ACC112 (cell line): ENCODE data around the gene CYP46A1.

Experiments
- H2AFZ ChIP-seq: fragments of 200-600 bp; sonication (generic); one replicate; pipeline ENCODE4 v1.6.0; 2017; ENCODE audit warnings: antibody characterized with exemption, low read length; ENCODE audit not compliant: unreplicated experiment
- H3K27ac ChIP-seq: fragments of 200-600 bp; sonication (generic); 2 replicates; pipeline ENCODE4 v1.5.1; 2014; ENCODE audit warnings: low read depth, mild to moderate bottlenecking, antibody characterized with exemption, low read length, moderate library complexity
- H3K27me3 ChIP-seq: fragments of 200-600 bp; sonication (generic); 2 replicates; pipeline ENCODE4 v1.6.1; 2014; ENCODE audit warnings: mild to moderate bottlenecking, antibody characterized with exemption, low read length, moderate library complexity, mixed read lengths; ENCODE audit not compliant: insufficient read depth
- H3K36me3 ChIP-seq: fragments of 200-600 bp; sonication (generic); 2 replicates; pipeline ENCODE4 v1.6.1; 2016; ENCODE audit warnings: mild to moderate bottlenecking, antibody characterized with exemption, low read length, moderate library complexity, mixed read lengths; ENCODE audit not compliant: insufficient read depth
- H3K4me1 ChIP-seq: fragments of 200-600 bp; sonication (generic); one replicate; pipeline ENCODE4 v1.6.1; 2016; ENCODE audit warnings: low read length, mixed read lengths; ENCODE audit not compliant: insufficient read depth, unreplicated experiment, control insufficient read depth
- H3K4me3 ChIP-seq: fragments of 200-600 bp; sonication (generic); 2 replicates; pipeline ENCODE4 v1.5.1; 2014; ENCODE audit warnings: mild to moderate bottlenecking, low read depth, low read length
- H3K79me2 ChIP-seq: fragments of 200-600 bp; sonication (generic); one replicate; pipeline ENCODE4 v1.6.0; 2016; ENCODE audit warnings: low read length; ENCODE audit not compliant: control insufficient read depth, unreplicated experiment, insufficient read depth

Gene CYP46A1

GRCh38 chr14:99747582-99748330, 63.7 kb downstream of the CYP46A1 start:
- Histone ChIP-seq H3K4me3 (no peak overlapping the region), H3K4me1 (peaks cover 28% of the 10 kb centered on the region), H2AFZ (no peak overlapping the region), H3K79me2 (no peaks in the 10 kb centered on the region), H3K36me3 (no peaks in the 10 kb centered on the region), H3K27me3 (no peaks in the 10 kb centered on the region), H3K27ac (no peak overlapping the region)

- Histone ChIP-seq H3K79me2 (no peaks in the 10 kb centered on the region), H3K27ac (no peak overlapping the region), H3K27me3 (no peaks in the 10 kb centered on the region), H3K36me3 (no peaks in the 10 kb centered on the region), H3K4me3 (no peak overlapping the region), H2AFZ (no peak overlapping the region), H3K4me1 (peaks cover 34% of the 10 kb centered on the region)
Observed at GRCh38 chr14:99748529-99748928, 64.4 kb downstream of the CYP46A1 start.

GRCh38 chr14:99749142-99749541, 65.0 kb downstream of the CYP46A1 start:
- H3K4me1 ChIP-seq, result peaks cover 40% of the 10 kb centered on the region
- H2AFZ ChIP-seq, result no peak overlapping the region
- H3K27ac ChIP-seq, result no peak overlapping the region
- no peak overlapping the region for H3K4me3 ChIP-seq
- H3K27me3 ChIP-seq, result no peaks in the 10 kb centered on the region
- H3K36me3 ChIP-seq, result no peaks in the 10 kb centered on the region
- no peaks in the 10 kb centered on the region for H3K79me2 ChIP-seq

GRCh38 chr14:99749763-99750715, 65.9 kb downstream of the CYP46A1 start:
- Histone ChIP-seq H3K27me3 (no peaks in the 10 kb centered on the region), H2AFZ (no peak overlapping the region), H3K4me1 (peaks cover 49% of the 10 kb centered on the region)

GRCh38 chr14:99750746-99751450, 66.8 kb downstream of the CYP46A1 start:
- no peaks in the 10 kb centered on the region for H3K27me3 ChIP-seq
- no peak overlapping the region for H2AFZ ChIP-seq
- H3K79me2 ChIP-seq, result no peaks in the 10 kb centered on the region
- H3K27ac ChIP-seq, result no peak overlapping the region
- H3K36me3 ChIP-seq, result no peaks in the 10 kb centered on the region
- no peak overlapping the region for H3K4me3 ChIP-seq
- peaks cover 51% of the 10 kb centered on the region for H3K4me1 ChIP-seq

More at GRCh38 chr14:99749763-99750715, 65.9 kb downstream of the CYP46A1 start:
- H3K27ac ChIP-seq, result no peak overlapping the region
- no peaks in the 10 kb centered on the region for H3K79me2 ChIP-seq
- H3K36me3 ChIP-seq, result no peaks in the 10 kb centered on the region
- no peak overlapping the region for H3K4me3 ChIP-seq

- Histone ChIP-seq H3K4me1 (peaks cover 50% of the 10 kb centered on the region), H3K4me3 (peak overlapping the region; percentile 22; the same call in 1 of the 2 replicates), H3K27ac (peak overlapping the region; percentile 68), H3K27me3 (no peaks in the 10 kb centered on the region), H3K36me3 (no peaks in the 10 kb centered on the region), H3K79me2 (no peaks in the 10 kb centered on the region), H2AFZ (no peak overlapping the region)
Observed at GRCh38 chr14:99751539-99752485, 67.7 kb downstream of the CYP46A1 start.

- no peaks in the 10 kb centered on the region for H3K36me3 ChIP-seq
- H3K4me1 ChIP-seq, result peaks cover 56% of the 10 kb centered on the region
- H3K4me3 ChIP-seq, result peak overlapping the region; percentile 22; the same call in 1 of the 2 replicates
- no peaks in the 10 kb centered on the region for H3K79me2 ChIP-seq
- peak overlapping the region; percentile 68 for H3K27ac ChIP-seq
- no peaks in the 10 kb centered on the region for H3K27me3 ChIP-seq
- H2AFZ ChIP-seq, result peak overlapping the region; percentile 63
Observed at GRCh38 chr14:99752486-99753121, 68.5 kb downstream of the CYP46A1 start.

GRCh38 chr14:99753225-99754140, 69.4 kb downstream of the CYP46A1 start:
- Histone ChIP-seq H3K27ac (peak overlapping the region; percentile 88), H3K27me3 (no peaks in the 10 kb centered on the region), H2AFZ (no peak overlapping the region), H3K4me1 (peaks cover 64% of the 10 kb centered on the region), H3K79me2 (no peaks in the 10 kb centered on the region), H3K4me3 (no peak overlapping the region), H3K36me3 (no peaks in the 10 kb centered on the region)
